ENCODE results near the gene SH3RF1. TPM values are rescaled to one million over a fixed set of nuclear protein-coding genes. Genes with fewer than 3 reads are reported as not detected.

Gene SH3RF1
- total RNA-seq, 2 donors from 2014 or later: 42.9 to 57.5 TPM

GRCh38 chr4:169185133-169185956, 85.4 kb downstream of the SH3RF1 start:
- intact Hi-C loops (cut with DNase I): no loop called here
- Histone ChIP-seq H3K27ac (peak overlapping the region; percentile 48 to 56), H3K9me3 (no peaks in the 10 kb centered on the region), H3K27me3 (replicated peaks; ENCODE audit: insufficient read depth) (no peaks in the 10 kb centered on the region), H3K36me3 (no peaks in the 10 kb centered on the region), H3K4me1 (replicated peaks) (peaks cover 10% of the 10 kb centered on the region), H3K4me3 (no peak overlapping the region)
- TF ChIP-seq, protein P1, sequence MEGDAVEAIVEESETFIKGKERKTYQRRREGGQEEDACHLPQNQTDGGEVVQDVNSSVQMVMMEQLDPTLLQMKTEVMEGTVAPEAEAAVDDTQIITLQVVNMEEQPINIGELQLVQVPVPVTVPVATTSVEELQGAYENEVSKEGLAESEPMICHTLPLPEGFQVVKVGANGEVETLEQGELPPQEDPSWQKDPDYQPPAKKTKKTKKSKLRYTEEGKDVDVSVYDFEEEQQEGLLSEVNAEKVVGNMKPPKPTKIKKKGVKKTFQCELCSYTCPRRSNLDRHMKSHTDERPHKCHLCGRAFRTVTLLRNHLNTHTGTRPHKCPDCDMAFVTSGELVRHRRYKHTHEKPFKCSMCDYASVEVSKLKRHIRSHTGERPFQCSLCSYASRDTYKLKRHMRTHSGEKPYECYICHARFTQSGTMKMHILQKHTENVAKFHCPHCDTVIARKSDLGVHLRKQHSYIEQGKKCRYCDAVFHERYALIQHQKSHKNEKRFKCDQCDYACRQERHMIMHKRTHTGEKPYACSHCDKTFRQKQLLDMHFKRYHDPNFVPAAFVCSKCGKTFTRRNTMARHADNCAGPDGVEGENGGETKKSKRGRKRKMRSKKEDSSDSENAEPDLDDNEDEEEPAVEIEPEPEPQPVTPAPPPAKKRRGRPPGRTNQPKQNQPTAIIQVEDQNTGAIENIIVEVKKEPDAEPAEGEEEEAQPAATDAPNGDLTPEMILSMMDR (IDR thresholded peaks at IDR 0.05): peak in 2 of 4 experiments; percentile 11 to 14
- TF ChIP-seq POLR2A (IDR thresholded peaks at IDR 0.05): no peak
- DNase-seq (ENCODE audit: low spot score): no peak
- WGBS: 45% methylated on average over 7 of the region's 7 CpGs

- peaks cover 10% of the 10 kb centered on the region for H3K4me1 ChIP-seq (replicated peaks)
Observed at GRCh38 chr4:169184686-169185085, 86.1 kb downstream of the SH3RF1 start.

GRCh38 chr4:169184236-169184635, 86.5 kb downstream of the SH3RF1 start:
- H3K9me3 ChIP-seq: no peaks in the 10 kb centered on the region
- H3K27ac ChIP-seq: peak overlapping the region; percentile 27 to 56
- no peaks in the 10 kb centered on the region for H3K36me3 ChIP-seq
- H3K4me3 ChIP-seq: no peak overlapping the region
- H3K27me3 ChIP-seq (replicated peaks; ENCODE audit: insufficient read depth): no peaks in the 10 kb centered on the region
- peaks cover 13% of the 10 kb centered on the region for H3K4me1 ChIP-seq (replicated peaks)
- whole genome bisulfite sequencing: 23% methylated on average over 3 of the region's 3 CpGs
- DNase-seq (ENCODE audit: low spot score): peak; percentile 55
- TF ChIP-seq POLR2A (IDR thresholded peaks at IDR 0.05) (no peak), POLR2AphosphoS5 (IDR thresholded peaks at IDR 0.05) (no peak)
- TF ChIP-seq, protein P1 (IDR thresholded peaks at IDR 0.05): no peak
- intact Hi-C loops (cut with DNase I): no loop called here

More at GRCh38 chr4:169184686-169185085, 86.1 kb downstream of the SH3RF1 start:
- no peak for DNase-seq (ENCODE audit: low spot score)
- H3K4me3 ChIP-seq: no peak overlapping the region
- intact Hi-C loops (cut with DNase I): no loop called here
- no peaks in the 10 kb centered on the region for H3K27me3 ChIP-seq (replicated peaks; ENCODE audit: insufficient read depth)
- no peaks in the 10 kb centered on the region for H3K36me3 ChIP-seq
- H3K9me3 ChIP-seq: no peaks in the 10 kb centered on the region
- 18% methylated on average over 3 of the region's 3 CpGs for WGBS
- peak overlapping the region; percentile 27 to 56 for H3K27ac ChIP-seq
- TF ChIP-seq POLR2AphosphoS5 (IDR thresholded peaks at IDR 0.05) (no peak), POLR2A (IDR thresholded peaks at IDR 0.05) (no peak)
- TF ChIP-seq, protein P1 (IDR thresholded peaks at IDR 0.05): no peak

GRCh38 chr4:169183581-169183980, 87.2 kb downstream of the SH3RF1 start:
- WGBS: 26% methylated on average over 2 of the region's 2 CpGs
- Histone ChIP-seq H3K9me3 (no peaks in the 10 kb centered on the region), H3K4me3 (no peak overlapping the region), H3K36me3 (no peaks in the 10 kb centered on the region), H3K27me3 (replicated peaks; ENCODE audit: insufficient read depth) (no peaks in the 10 kb centered on the region), H3K27ac (peak overlapping the region; percentile 27 to 56), H3K4me1 (replicated peaks) (peaks cover 18% of the 10 kb centered on the region)
- TF ChIP-seq POLR2AphosphoS5 (IDR thresholded peaks at IDR 0.05) (no peak), POLR2A (IDR thresholded peaks at IDR 0.05) (no peak)
- TF ChIP-seq, protein P1 (IDR thresholded peaks at IDR 0.05): no peak
- DNase-seq (ENCODE audit: low spot score): no peak
- intact Hi-C loops (cut with DNase I): no loop called here

Measured in prostate gland (tissue), 2 donors.